Measurements from ENCODE around the gene GUF1.
A peak's percentile ranks its signal among the peaks of the same experiment; 100 is the strongest.
"Not testable (repeated sequence)": the region's sequence is repeated elsewhere in the genome, so short reads cannot be mapped to it uniquely, and the experiment has no call there.

Gene GUF1

GRCh38 chr4:44725726-44726037 lies 47.5 kb downstream of the GUF1 start:
- TF ChIP-seq, protein P1, sequence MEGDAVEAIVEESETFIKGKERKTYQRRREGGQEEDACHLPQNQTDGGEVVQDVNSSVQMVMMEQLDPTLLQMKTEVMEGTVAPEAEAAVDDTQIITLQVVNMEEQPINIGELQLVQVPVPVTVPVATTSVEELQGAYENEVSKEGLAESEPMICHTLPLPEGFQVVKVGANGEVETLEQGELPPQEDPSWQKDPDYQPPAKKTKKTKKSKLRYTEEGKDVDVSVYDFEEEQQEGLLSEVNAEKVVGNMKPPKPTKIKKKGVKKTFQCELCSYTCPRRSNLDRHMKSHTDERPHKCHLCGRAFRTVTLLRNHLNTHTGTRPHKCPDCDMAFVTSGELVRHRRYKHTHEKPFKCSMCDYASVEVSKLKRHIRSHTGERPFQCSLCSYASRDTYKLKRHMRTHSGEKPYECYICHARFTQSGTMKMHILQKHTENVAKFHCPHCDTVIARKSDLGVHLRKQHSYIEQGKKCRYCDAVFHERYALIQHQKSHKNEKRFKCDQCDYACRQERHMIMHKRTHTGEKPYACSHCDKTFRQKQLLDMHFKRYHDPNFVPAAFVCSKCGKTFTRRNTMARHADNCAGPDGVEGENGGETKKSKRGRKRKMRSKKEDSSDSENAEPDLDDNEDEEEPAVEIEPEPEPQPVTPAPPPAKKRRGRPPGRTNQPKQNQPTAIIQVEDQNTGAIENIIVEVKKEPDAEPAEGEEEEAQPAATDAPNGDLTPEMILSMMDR (IDR thresholded peaks at IDR 0.05; ENCODE audit: extremely low read depth, missing control alignments): no peak
- DNase-seq (ENCODE audit: low spot score): no peak

- peak; percentile 86 for DNase-seq (ENCODE audit: low spot score)
- TF ChIP-seq, protein P1 (IDR thresholded peaks at IDR 0.05; ENCODE audit: extremely low read depth, missing control alignments): no peak
Observed at GRCh38 chr4:44726038-44726871, 48.0 kb downstream of the GUF1 start, which contains the start of gene GNPDA2. Gene GNPDA2, minus strand, starts transcription at chr4:44726556. Its CDS starts 4,349 bp downstream, at chr4:44722207.

DNA sequence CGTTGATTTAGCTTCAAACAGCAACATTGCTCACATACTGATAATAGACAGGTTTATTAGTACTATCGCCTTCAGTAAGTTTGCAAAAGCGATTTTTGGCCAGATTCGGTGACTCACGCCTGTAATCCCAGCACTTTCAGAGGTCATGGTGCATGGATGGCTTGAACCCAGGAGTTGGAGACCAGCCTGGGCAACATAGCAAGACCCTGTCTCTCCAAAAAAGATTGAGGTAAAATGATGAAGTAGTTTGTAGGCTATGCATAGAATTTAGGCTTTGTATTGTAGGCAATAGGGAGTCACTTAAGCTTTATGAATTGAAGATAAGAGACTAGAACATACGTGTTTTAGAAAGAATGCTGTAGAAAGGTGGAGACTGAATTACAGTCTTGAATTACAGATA lies 49.3 kb downstream of the GUF1 start:
- no peak for DNase-seq (ENCODE audit: low spot score)
- TF ChIP-seq, protein P1 (IDR thresholded peaks at IDR 0.05; ENCODE audit: extremely low read depth, missing control alignments): no peak

GRCh38 chr4:44728694-44729093 lies 50.5 kb downstream of the GUF1 start:
- not testable (repeated sequence) for DNase-seq (ENCODE audit: low spot score)

GRCh38 chr4:44736900-44737299 lies 58.7 kb downstream of the GUF1 start:
- TF ChIP-seq, protein P1 (IDR thresholded peaks at IDR 0.05; ENCODE audit: extremely low read depth, missing control alignments): no peak
- no peak for DNase-seq (ENCODE audit: low spot score)

GRCh38 chr4:44738615-44739014 lies 60.4 kb downstream of the GUF1 start:
- DNase-seq (ENCODE audit: low spot score): no peak
- TF ChIP-seq, protein P1 (IDR thresholded peaks at IDR 0.05; ENCODE audit: extremely low read depth, missing control alignments): peak; percentile 43

GRCh38 chr4:44740201-44740600 lies 62.0 kb downstream of the GUF1 start:
- TF ChIP-seq, protein P1 (IDR thresholded peaks at IDR 0.05; ENCODE audit: extremely low read depth, missing control alignments): no peak
- DNase-seq (ENCODE audit: low spot score): no peak
